Activated CD8-positive, alpha-beta memory T cell treated with anti-CD3 and anti-CD28 coated beads, Interleukin-2, amount 10 ng/mL, durations not matched to agents 7 days and 5 days (primary cell): ENCODE results near the gene BEGAIN. TPM values are rescaled to one million over a fixed set of nuclear protein-coding genes. Genes with fewer than 3 reads are reported as not detected.
A peak's percentile ranks its signal among the peaks of the same experiment; 100 is the strongest.

Experiments used
- ATAC-seq: fragments of 150-1000 bp; cut with Tn5 transposase; one replicate; pipeline ENCODE4 v1.10.0; 2021; ENCODE audit warnings: moderate library complexity
- CTCF ChIA-PET: fragments of 350-600 bp; sonication (Branson Sonifier 250); formaldehyde crosslinking; loops from one replicate; lab custom pipeline; 2021; ENCODE audit warnings: antibody characterized with exemption; lab: Charles Lee
- DNase-seq: peaks from one replicate; pipeline ENCODE4 v3.0.0-alpha.2; 2020
- H3K27ac Mint-ChIP-seq: one replicate; pipeline ENCODE4 v1.8.0; 2021; ENCODE audit warnings: mild to moderate bottlenecking, mixed read lengths
- H3K27me3 Mint-ChIP-seq: one replicate; pipeline ENCODE4 v1.8.0; 2021; ENCODE audit warnings: mixed read lengths
- H3K36me3 Mint-ChIP-seq: one replicate; pipeline ENCODE4 v1.8.0; 2021; ENCODE audit warnings: mild to moderate bottlenecking, mixed read lengths
- H3K4me1 Mint-ChIP-seq: one replicate; pipeline ENCODE4 v1.8.0; 2021; ENCODE audit warnings: mixed read lengths
- H3K4me3 Mint-ChIP-seq: one replicate; pipeline ENCODE4 v1.8.0; 2021; ENCODE audit warnings: mild to moderate bottlenecking, moderate library complexity, mixed read lengths
- H3K9me3 Mint-ChIP-seq: one replicate; pipeline ENCODE4 v1.8.0; 2022; ENCODE audit warnings: low read depth, mixed read lengths
- total RNA-seq, 2 experiments: library from RNA; stranded (reverse); gene quantifications; one replicate each; pipeline ENCODE4 v1.2.3, GENCODE V29; 2021

BEGAIN gene
- total RNA-seq, 2 experiments from 2014 or later, result 1.4 to 1.8 TPM

DNA sequence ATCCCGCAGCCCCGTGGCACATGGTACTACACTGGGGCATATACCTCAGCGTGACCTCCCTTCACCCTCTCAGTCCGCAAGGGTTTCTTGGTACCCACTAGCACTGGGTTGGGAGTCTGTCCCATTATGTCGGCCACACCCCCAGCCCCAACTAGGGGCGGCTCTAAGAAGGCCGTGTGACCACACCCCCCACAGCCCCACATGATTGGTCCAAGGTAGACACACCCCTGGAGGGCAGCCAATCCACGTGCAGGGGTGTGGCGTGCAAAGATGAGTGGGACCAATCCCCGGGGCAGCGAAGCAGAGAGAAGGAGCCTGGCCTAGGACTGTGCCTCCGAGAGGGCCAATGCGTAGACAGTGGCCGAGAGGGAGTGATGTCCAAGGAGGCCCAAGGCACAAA, 34.6 kb upstream of the BEGAIN start:
- peaks cover 45% of the 10 kb centered on the region for H3K27me3 Mint-ChIP-seq
- no peaks in the 10 kb centered on the region for H3K9me3 Mint-ChIP-seq
- peaks cover 18% of the 10 kb centered on the region for H3K4me1 Mint-ChIP-seq
- CTCF ChIA-PET, result interaction anchor here (0.9 kb wide), 1 partner anchor 24 kb away, joined by 3 read pairs; no protein-coding TSS in a partner anchor
- H3K36me3 Mint-ChIP-seq, result no peaks in the 10 kb centered on the region
- DNase-seq (no peak), ATAC-seq (no peak)
- no peak overlapping the region for H3K4me3 Mint-ChIP-seq
- no peak overlapping the region for H3K27ac Mint-ChIP-seq

DNA sequence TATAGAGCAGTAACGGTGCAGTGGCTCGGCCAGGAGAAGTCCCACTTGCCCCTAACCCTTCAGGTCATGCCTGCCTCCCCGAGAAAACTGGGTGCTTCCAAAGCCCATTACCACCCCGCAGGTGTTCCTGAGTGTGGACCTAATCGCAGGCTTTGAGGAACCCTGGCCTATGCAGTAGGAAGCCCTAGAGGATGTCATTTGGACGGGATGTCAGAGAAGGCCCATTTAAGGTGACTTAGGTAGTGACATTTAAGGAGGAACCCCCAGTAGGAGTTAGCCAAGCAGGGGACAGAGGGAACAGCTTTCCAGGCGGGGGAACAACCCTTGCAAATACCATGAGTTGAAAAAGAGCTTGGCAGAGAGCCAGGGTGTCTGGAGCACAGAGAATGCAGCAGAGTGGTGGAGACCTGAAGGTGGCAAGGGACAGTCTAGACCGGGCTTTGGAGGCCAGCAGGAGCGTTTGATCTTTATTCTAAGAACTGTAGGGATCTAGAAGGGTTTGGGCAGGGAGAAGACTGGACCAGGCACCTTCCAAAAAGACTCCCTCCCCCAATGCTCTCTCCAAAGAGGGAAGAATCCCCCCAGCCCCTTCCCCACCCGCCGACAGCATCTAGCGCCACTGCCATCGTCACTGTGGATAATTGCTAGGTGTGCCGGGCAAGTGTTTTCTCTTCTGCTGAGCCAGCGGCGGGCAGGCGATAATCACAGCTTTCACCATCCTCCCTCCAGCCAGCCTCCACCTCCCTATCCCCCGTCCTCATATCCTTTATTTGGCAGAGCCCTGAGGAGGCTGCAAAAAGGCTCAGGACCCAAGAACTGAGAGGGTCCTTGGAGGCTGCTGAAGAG, 33.3 kb upstream of the BEGAIN start:
- DNase-seq (no peak), ATAC-seq (no peak)
- CTCF ChIA-PET, result interaction anchor here (4.6 kb wide), 1 partner anchor 25 kb away, joined by 36 read pairs; no protein-coding TSS in a partner anchor
- H3K27ac Mint-ChIP-seq, result no peak overlapping the region
- H3K9me3 Mint-ChIP-seq, result no peaks in the 10 kb centered on the region
- H3K36me3 Mint-ChIP-seq, result no peaks in the 10 kb centered on the region
- peaks cover 35% of the 10 kb centered on the region for H3K27me3 Mint-ChIP-seq
- H3K4me1 Mint-ChIP-seq, result peaks cover 17% of the 10 kb centered on the region
- H3K4me3 Mint-ChIP-seq, result no peak overlapping the region

DNA sequence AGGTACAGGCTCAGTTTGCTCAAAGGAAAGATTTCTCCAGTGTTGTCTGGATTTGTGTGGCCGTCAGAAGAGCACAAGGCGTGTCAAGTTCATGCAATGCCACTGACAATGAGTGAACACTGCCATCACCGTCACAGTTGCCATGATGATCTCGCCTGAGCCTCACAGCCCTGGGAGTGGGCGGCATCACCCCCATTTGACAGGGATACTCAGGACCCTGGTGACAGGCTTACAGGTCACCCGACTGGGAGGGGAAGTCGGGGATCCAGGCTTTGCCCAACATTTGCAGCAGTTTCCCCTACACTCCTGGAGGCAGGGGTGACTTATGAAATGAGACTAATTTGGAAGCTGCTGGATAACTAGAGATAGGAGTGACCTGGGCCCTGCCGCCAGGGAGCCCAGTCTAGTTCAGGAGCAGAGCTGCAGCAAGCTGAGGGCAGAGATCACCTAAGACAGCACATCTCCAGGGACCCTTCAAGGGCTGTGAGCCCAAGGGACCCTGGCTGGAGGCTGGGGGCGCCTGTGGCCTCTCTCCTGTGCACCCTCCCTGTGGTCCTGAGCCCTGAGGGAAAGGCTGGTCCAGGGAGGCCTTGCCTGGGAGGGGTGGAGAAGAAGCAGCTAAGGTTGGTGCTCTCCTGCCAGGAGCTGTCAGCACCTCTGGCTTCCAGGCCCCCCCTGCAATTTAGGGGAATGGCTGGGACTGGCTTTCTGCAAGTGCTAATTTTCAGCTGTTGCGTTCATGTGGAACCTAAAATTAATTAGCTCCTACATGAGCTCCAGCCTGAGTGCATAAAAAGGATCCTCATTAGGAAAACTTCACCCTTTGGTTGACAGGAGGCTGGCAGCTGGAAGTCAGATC, 32.4 kb upstream of the BEGAIN start:
- DNase-seq, result no peak
- H3K4me3 Mint-ChIP-seq, result no peak overlapping the region
- peaks cover 32% of the 10 kb centered on the region for H3K27me3 Mint-ChIP-seq
- H3K27ac Mint-ChIP-seq, result no peak overlapping the region
- H3K4me1 Mint-ChIP-seq, result peaks cover 14% of the 10 kb centered on the region
- H3K9me3 Mint-ChIP-seq, result no peaks in the 10 kb centered on the region
- CTCF ChIA-PET, result interaction anchor here (4.6 kb wide), 1 partner anchor 26 kb away, joined by 36 read pairs; no protein-coding TSS in a partner anchor
- ATAC-seq, result no peak
- H3K36me3 Mint-ChIP-seq, result no peaks in the 10 kb centered on the region

DNA sequence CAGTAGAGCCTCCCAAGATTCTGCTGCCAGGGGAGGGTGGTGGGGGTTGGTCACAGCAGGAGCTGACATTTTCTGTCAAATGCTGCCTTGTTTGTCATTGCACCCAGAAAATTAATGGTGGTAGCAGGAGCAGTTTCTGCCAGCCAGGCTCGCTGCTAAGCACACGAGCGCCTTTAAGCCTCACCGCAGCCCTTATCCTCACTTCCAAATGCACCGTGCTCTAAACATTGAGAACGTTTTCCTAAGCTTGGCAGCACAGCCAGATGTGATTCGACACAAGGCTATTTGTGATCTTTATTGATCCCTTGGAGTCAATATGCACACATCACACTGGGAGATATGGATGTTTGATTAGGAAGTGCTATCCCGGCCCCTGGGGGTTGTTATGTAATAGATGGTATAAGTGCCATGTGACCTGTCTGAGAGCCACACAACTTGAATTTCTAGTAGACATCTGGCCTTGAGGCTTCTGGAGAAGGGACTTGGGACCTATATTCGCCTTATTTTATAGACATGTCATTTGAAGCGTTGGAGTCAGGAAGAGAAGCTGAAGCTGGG, 31.6 kb upstream of the BEGAIN start:
- Mint-ChIP-seq H3K9me3 (no peaks in the 10 kb centered on the region), H3K27me3 (peaks cover 27% of the 10 kb centered on the region), H3K27ac (no peak overlapping the region), H3K36me3 (no peaks in the 10 kb centered on the region), H3K4me1 (peaks cover 10% of the 10 kb centered on the region), H3K4me3 (no peak overlapping the region)
- DNase-seq, result no peak
- ATAC-seq, result no peak
- CTCF ChIA-PET, result interaction anchor here (4.6 kb wide), 1 partner anchor 27 kb away, joined by 36 read pairs; no protein-coding TSS in a partner anchor

DNA sequence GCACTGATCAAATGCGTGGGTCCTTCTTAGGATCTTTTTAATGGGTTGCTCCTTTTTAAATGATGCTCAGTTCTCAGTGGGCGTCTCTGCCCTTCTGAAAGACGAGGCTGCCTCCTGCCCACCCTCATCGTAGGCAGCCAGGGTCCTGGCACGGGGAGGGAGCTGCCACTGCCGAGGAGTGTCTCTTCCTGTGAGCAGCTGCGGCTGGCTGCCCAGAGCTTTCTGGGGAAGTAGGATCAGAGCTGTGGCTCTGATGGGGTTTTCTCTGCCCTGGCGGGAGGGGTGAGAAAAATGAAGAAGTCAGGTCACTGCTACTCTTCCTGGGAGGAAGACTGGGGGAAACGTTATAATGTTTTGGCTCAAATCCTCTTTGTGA, 31.1 kb upstream of the BEGAIN start:
- no peak for DNase-seq

DNA sequence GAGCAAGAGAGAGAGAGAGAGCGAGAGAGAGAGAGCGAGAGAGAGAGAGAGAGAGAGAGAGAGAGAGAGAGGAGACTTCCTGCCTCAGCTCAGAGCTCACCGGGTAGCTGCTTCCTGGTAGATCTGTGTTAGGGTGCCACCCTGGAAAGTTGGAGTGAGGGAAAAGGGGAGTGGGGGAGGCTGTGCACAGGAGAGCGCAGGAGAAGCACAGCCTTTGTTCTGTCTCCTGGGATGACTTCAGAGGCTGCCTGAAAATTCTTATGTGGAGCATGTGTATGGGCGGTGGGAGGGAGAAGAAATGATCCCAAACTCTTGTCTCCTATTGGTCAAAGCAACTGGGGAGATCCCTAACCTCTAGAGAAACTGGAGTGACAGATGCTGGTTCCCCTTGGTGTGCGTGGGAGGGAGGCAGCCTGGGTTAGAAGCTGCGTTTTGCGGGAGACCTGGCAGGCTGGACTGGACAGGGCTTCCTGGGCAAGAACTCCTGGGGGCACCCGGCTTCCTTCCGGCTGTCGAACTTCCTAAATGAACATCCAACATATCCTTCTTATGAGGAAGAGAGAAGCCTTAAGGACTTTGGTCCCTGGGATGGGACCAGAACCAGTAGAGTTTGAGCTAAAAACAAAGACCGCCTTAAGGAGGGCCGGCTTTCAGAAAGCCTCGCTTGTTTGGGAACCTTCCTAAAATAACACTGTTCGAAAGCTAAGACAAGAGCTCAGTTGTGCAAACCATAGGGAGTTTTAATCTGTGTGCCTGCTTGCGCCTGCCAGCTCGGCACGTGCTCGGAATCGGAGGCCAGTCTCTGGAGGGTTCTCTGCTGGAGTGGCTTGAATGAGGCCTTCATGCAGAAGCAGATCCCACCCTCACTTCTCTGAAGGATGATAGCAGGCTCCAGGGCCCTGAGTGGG, 30.4 kb upstream of the BEGAIN start:
- no peak for DNase-seq
- CTCF ChIA-PET, result interaction anchor here (0.7 to 4.6 kb wide), 4 partner anchors 9 to 240 kb away, joined by 4 to 36 read pairs (median 4); no protein-coding TSS in a partner anchor
- Mint-ChIP-seq H3K4me3 (no peak overlapping the region), H3K27me3 (peaks cover 18% of the 10 kb centered on the region), H3K4me1 (peaks cover 10% of the 10 kb centered on the region), H3K36me3 (no peaks in the 10 kb centered on the region), H3K27ac (peak overlapping the region; percentile 10), H3K9me3 (no peaks in the 10 kb centered on the region)
- ATAC-seq, result peak; percentile 42

More for the DNA sequence above, 31.1 kb upstream of the BEGAIN start:
- CTCF ChIA-PET, result interaction anchor here (1.3 to 4.6 kb wide), 3 partner anchors 8 to 240 kb away, joined by 4 to 36 read pairs (median 5); no protein-coding TSS in a partner anchor
- H3K9me3 Mint-ChIP-seq, result no peaks in the 10 kb centered on the region
- H3K36me3 Mint-ChIP-seq, result no peaks in the 10 kb centered on the region
- peaks cover 24% of the 10 kb centered on the region for H3K27me3 Mint-ChIP-seq
- no peak overlapping the region for H3K4me3 Mint-ChIP-seq
- no peak for ATAC-seq
- H3K4me1 Mint-ChIP-seq, result peaks cover 10% of the 10 kb centered on the region
- peak overlapping the region; percentile 16 for H3K27ac Mint-ChIP-seq

DNA sequence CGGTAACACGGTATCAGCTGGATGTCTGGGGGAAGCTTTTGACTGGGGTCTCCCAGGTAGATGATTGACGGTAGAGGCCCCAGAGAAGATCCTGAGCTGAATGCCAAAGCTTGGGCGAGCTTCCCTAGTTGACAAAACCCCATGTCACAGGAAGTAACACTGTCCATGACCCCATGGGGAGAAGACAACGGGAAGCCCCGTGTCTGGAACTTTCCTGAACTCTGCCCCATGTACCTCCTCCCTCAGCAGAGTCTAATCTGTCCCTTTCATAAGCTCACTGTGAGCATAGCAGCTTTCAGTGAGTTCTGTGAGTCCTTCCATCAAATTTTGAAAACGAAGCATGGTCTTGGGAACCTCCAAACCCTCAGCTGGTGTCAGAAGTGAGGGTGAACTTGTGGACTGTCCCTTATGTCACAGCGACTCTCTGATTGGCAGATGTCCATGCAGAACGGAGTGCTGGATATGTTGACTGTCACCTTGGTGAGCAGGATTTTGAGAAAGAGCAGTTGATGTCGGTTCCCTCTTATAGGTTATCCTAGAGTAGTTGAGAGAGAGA, 29.7 kb upstream of the BEGAIN start:
- no peaks in the 10 kb centered on the region for H3K36me3 Mint-ChIP-seq
- peaks cover 18% of the 10 kb centered on the region for H3K27me3 Mint-ChIP-seq
- H3K27ac Mint-ChIP-seq, result peak overlapping the region; percentile 10
- peaks cover 10% of the 10 kb centered on the region for H3K4me1 Mint-ChIP-seq
- CTCF ChIA-PET, result interaction anchor here (0.7 to 4.6 kb wide), 4 partner anchors 9 to 239 kb away, joined by 4 to 36 read pairs (median 4); no protein-coding TSS in a partner anchor
- H3K4me3 Mint-ChIP-seq, result no peak overlapping the region
- no peaks in the 10 kb centered on the region for H3K9me3 Mint-ChIP-seq
- DNase-seq (no peak), ATAC-seq (no peak)

DNA sequence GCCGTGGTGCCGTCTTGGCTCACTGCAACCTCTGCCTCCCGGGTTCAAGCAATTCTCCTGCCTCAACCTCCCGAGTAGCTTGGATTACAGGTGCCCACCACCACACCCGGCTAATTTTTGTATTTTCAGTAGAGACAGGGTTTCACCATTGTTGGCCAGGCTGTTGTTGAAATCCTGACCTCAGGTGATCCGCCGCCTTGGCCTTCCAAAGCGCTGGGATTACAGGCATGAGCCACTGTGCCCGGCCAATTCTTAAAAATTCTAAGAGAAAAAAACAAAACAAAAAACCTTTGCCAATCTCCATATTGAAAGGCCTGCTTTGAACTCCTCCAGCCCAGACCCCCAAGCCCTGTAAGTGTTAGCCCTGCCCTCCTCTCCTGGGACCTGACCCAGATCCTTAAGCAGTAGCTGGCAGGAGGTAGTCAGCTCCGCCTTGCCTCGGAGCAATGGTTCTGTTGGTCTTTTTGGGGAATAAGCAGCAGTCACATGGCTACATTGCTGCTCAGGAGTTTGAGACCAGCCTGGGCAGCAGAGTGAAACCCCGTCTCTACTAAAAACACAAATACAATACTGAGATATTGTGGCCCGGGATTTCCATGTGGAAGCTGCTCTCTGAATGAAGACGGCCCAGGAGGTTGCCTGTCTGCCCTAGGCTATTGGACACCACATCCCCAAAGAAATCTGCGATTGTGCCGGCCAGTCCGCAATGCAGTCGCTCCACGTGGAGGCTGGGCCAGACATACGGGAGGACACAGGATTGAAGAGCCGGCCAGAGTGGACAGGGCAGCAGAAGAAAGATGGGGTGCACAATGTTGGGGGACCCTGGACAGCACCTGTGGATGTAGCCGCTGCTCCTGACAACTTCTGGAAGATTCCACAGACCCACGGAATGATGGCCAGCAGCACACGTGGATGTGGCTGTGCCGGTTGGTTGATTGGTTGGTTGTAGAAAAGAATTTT, 28.8 kb upstream of the BEGAIN start:
- CTCF ChIA-PET, result interaction anchor here (4.2 to 4.6 kb wide), 2 partner anchors 30 to 37 kb away, joined by 19 to 36 read pairs; no protein-coding TSS in a partner anchor
- Mint-ChIP-seq H3K4me3 (no peak overlapping the region), H3K9me3 (no peaks in the 10 kb centered on the region), H3K4me1 (peaks cover 10% of the 10 kb centered on the region), H3K27ac (no peak overlapping the region), H3K36me3 (no peaks in the 10 kb centered on the region), H3K27me3 (peaks cover 18% of the 10 kb centered on the region)
- ATAC-seq, result no peak
- no peak for DNase-seq

DNA sequence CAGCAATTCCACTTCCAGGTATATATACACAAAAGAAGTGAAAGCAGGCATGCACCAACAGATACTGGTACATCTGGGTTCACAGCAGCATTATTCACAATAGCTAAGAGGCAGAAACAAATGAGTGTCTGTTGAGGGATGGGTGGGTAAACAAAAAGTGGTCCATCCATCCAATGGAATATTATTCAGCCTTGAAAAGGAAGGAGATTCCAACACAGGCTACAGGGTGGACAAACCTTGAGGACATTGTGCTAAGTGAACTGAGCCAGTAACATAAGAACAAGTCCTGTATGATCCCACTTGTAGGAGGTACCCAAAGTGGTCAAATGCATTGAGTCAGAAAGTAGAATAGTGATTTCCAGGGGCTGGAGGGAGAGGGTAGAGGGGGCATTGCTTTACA, 27.6 kb upstream of the BEGAIN start:
- no peak for ATAC-seq
- peaks cover 10% of the 10 kb centered on the region for H3K4me1 Mint-ChIP-seq
- DNase-seq, result no peak
- H3K9me3 Mint-ChIP-seq, result no peaks in the 10 kb centered on the region
- no peaks in the 10 kb centered on the region for H3K36me3 Mint-ChIP-seq
- H3K27me3 Mint-ChIP-seq, result peaks cover 18% of the 10 kb centered on the region
- no peak overlapping the region for H3K4me3 Mint-ChIP-seq
- CTCF ChIA-PET, result interaction anchor here (1.2 to 4.2 kb wide), 3 partner anchors 31 to 127 kb away, joined by 3 to 23 read pairs (median 19); no protein-coding TSS in a partner anchor
- no peak overlapping the region for H3K27ac Mint-ChIP-seq

DNA sequence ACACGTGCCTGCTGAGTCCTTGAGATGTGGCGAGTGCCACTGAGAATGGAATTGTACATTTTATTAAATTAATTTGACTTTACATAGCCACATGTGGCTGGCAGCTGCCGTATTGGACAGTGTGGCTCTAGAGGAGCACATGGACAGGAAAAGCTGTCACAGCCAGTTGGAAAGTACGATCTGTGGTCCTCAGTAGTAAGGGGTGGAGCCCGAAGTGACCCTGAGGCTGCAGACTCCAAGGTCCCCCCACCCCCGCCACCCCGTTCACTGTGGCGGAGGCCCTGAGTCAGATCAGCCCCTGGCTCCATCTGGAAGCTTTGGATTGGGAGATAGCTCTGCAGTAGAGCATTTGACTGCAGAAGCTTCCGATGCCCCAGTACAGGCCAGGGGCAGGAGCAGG, 25.8 kb upstream of the BEGAIN start:
- Mint-ChIP-seq H3K4me3 (no peak overlapping the region), H3K27me3 (peaks cover 5% of the 10 kb centered on the region), H3K36me3 (no peaks in the 10 kb centered on the region), H3K9me3 (no peaks in the 10 kb centered on the region), H3K27ac (no peak overlapping the region), H3K4me1 (peaks cover 7% of the 10 kb centered on the region)
- ATAC-seq (no peak), DNase-seq (no peak)
- CTCF ChIA-PET, result interaction anchor here (1.0 to 4.2 kb wide), 5 partner anchors 31 to 230 kb away, joined by 3 to 23 read pairs (median 7); no protein-coding TSS in a partner anchor
